ENCODE results near the gene PATL1.

DNA sequence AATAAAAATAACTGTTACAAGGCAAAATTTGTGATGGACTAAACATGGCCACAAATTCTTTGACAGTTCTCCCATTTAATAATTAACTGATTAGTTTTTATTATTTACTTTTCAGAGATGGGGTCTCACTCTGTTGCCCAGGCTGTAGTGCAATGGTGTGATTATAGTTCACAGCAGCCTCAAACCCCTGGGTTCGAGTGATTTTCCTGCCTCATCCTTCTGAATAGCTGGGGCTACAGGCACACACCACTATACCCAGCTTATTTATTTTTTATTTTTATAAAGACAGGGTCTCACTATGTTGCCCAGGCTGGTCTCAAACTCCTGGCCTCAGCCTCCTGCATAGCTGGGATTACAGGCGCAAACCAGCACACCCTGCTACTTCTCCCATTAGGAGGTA is 4.5 kb upstream of the PATL1 start:
- TF ChIP-seq, protein P1, sequence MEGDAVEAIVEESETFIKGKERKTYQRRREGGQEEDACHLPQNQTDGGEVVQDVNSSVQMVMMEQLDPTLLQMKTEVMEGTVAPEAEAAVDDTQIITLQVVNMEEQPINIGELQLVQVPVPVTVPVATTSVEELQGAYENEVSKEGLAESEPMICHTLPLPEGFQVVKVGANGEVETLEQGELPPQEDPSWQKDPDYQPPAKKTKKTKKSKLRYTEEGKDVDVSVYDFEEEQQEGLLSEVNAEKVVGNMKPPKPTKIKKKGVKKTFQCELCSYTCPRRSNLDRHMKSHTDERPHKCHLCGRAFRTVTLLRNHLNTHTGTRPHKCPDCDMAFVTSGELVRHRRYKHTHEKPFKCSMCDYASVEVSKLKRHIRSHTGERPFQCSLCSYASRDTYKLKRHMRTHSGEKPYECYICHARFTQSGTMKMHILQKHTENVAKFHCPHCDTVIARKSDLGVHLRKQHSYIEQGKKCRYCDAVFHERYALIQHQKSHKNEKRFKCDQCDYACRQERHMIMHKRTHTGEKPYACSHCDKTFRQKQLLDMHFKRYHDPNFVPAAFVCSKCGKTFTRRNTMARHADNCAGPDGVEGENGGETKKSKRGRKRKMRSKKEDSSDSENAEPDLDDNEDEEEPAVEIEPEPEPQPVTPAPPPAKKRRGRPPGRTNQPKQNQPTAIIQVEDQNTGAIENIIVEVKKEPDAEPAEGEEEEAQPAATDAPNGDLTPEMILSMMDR (IDR thresholded peaks at IDR 0.05): no peak
- TF ChIP-seq POLR2A (IDR thresholded peaks at IDR 0.05) (no peak), POLR2AphosphoS5 (IDR thresholded peaks at IDR 0.05) (no peak), EP300 (IDR thresholded peaks at IDR 0.05; ENCODE audit: low read depth) (no peak)

Data from transverse colon (tissue), 4 donors.